Measurements from ENCODE around the gene UBE3D.
"Not testable (repeated sequence)": the region's sequence is repeated elsewhere in the genome, so short reads cannot be mapped to it uniquely, and the experiment has no call there.

The UBE3D gene

GRCh38 chr6:83057705-83058321 lies 7.8 kb downstream of the UBE3D start:
- no peak for DNase-seq (ENCODE audit: extremely low read depth in 1 of 2, low read depth in 1 of 2)

GRCh38 chr6:83055366-83055964 lies 10.2 kb downstream of the UBE3D start:
- DNase-seq (ENCODE audit: extremely low read depth in 1 of 2, low read depth in 1 of 2) = no peak

GRCh38 chr6:83053678-83054077 lies 12.0 kb downstream of the UBE3D start:
- DNase-seq (ENCODE audit: extremely low read depth in 1 of 2, low read depth in 1 of 2) = no peak

GRCh38 chr6:83051377-83052172 lies 14.1 kb downstream of the UBE3D start:
- DNase-seq (ENCODE audit: extremely low read depth in 1 of 2, low read depth in 1 of 2) = no peak

GRCh38 chr6:83047065-83047754 lies 18.4 kb downstream of the UBE3D start:
- no peak for DNase-seq (ENCODE audit: extremely low read depth in 1 of 2, low read depth in 1 of 2)

GRCh38 chr6:83044091-83044768 lies 21.4 kb downstream of the UBE3D start:
- DNase-seq (ENCODE audit: extremely low read depth in 1 of 2, low read depth in 1 of 2) = no peak

GRCh38 chr6:83042467-83043053 lies 23.1 kb downstream of the UBE3D start:
- DNase-seq (ENCODE audit: extremely low read depth in 1 of 2, low read depth in 1 of 2) = no peak

GRCh38 chr6:83038246-83038645 lies 27.4 kb downstream of the UBE3D start:
- DNase-seq (ENCODE audit: extremely low read depth in 1 of 2, low read depth in 1 of 2) = no peak

- DNase-seq (ENCODE audit: extremely low read depth in 1 of 2, low read depth in 1 of 2) = no peak
Measured at GRCh38 chr6:83031689-83032088, 34.0 kb downstream of the UBE3D start.

- DNase-seq (ENCODE audit: extremely low read depth in 1 of 2, low read depth in 1 of 2) = no peak
Measured at GRCh38 chr6:83019741-83020140, 45.9 kb downstream of the UBE3D start.

- DNase-seq (ENCODE audit: extremely low read depth in 1 of 2, low read depth in 1 of 2) = not testable (repeated sequence)
Measured at GRCh38 chr6:83011131-83011530, 54.5 kb downstream of the UBE3D start.

GRCh38 chr6:83008626-83009025 lies 57.0 kb downstream of the UBE3D start:
- DNase-seq (ENCODE audit: extremely low read depth in 1 of 2, low read depth in 1 of 2) = no peak

GRCh38 chr6:83006270-83006905 lies 59.3 kb downstream of the UBE3D start:
- DNase-seq (ENCODE audit: extremely low read depth in 1 of 2, low read depth in 1 of 2) = no peak

- DNase-seq (ENCODE audit: extremely low read depth in 1 of 2, low read depth in 1 of 2) = no peak
Measured at GRCh38 chr6:82996156-82996555, 69.5 kb downstream of the UBE3D start.

GRCh38 chr6:82995066-82995465 lies 70.6 kb downstream of the UBE3D start:
- DNase-seq (ENCODE audit: extremely low read depth in 1 of 2, low read depth in 1 of 2) = no peak

GRCh38 chr6:82989736-82990290 lies 75.8 kb downstream of the UBE3D start:
- DNase-seq (ENCODE audit: extremely low read depth in 1 of 2, low read depth in 1 of 2) = no peak

- DNase-seq (ENCODE audit: extremely low read depth in 1 of 2, low read depth in 1 of 2) = no peak
Measured at GRCh38 chr6:82988930-82989351, 76.7 kb downstream of the UBE3D start.

GRCh38 chr6:82987951-82988350 lies 77.7 kb downstream of the UBE3D start:
- no peak for DNase-seq (ENCODE audit: extremely low read depth in 1 of 2, low read depth in 1 of 2)

- DNase-seq (ENCODE audit: extremely low read depth in 1 of 2, low read depth in 1 of 2) = no peak
Measured at GRCh38 chr6:82987416-82987815, 78.2 kb downstream of the UBE3D start.

- DNase-seq (ENCODE audit: extremely low read depth in 1 of 2, low read depth in 1 of 2) = no peak
Measured at GRCh38 chr6:82984720-82985119, 80.9 kb downstream of the UBE3D start.

Measured in stimulated activated CD8-positive, alpha-beta memory T cell treated with anti-CD3 and anti-CD28 coated beads, Interleukin-7, amount 100 ng/mL, for 48 hours (primary cell).